B cell (primary cell): ENCODE results near the gene NEUROD6.

Experiments used
- CTCF ChIP-seq: fragments of 200-600 bp; IDR thresholded peaks from one replicate; pipeline ENCODE4 v1.8.0; 2022; ENCODE audit warnings: antibody characterized with exemption, mild to moderate bottlenecking
- EZH2 ChIP-seq: IDR thresholded peaks from 2 replicates; pipeline ENCODE4 v1.6.1; 2012; ENCODE audit warnings: borderline replicate concordance, low read depth, mild to moderate bottlenecking, moderate library complexity, low read length; ENCODE audit not compliant: insufficient read depth, poor library complexity, severe bottlenecking

DNA sequence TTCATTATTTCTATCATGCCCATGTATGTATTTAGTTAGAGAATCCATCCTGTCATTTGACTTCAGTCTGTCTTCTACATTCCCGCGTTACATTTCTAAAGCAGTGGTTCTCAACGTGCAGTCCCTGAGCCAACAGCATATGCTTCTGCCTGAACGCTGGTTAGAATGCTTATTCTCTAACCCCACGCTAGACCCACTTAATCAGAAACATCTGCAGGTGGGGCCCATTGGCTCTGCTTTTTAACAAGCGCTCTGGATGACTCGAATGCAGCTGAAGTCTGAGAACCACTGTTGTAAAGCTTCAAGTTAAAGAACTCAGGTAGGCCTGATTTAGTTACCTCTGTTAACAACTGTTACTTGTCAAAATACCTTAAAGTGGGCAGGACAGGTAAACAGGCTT, 38.2 kb downstream of the NEUROD6 start:
- no peak for TF ChIP-seq CTCF
- no peak for TF ChIP-seq EZH2
